HL-60 (cell line): Measurements from ENCODE around the gene DMD.

Source experiments
- POLR2AphosphoS5 ChIP-seq: IDR thresholded peaks from 2 replicates; pipeline ENCODE4 v1.6.1; 2012; ENCODE audit warnings: low read depth
- SPI1 ChIP-seq: IDR thresholded peaks from 2 replicates; pipeline ENCODE4 v1.6.1; 2012; ENCODE audit warnings: low read depth, mild to moderate bottlenecking, borderline replicate concordance
- TF ChIP-seq, protein P1 (sequence below): IDR thresholded peaks from one replicate; pipeline ENCODE4 v1.5.1; 2011; ENCODE audit warnings: low read length, control low read depth, inconsistent platforms; ENCODE audit not compliant: insufficient read depth

DNA sequence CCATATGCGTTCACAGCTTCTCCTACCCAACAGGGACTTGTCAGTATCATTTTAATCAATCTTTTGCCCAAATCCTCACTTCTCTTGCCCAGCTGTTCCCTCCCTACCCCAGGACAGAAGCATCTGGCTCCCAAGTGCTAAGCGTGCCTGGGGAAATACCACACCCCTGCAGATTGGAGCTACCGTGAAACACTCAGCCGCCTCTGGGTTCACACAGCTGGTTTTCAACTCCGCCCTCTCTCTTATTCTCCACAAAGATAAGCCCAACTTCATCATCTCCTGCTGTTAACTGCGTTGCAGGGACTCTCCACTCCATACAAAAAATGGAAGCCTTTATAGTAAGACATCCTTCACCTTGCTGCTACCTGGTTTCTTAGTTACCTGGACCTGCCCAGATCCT, 1992.2 kb downstream of the DMD start:
- TF ChIP-seq, protein P1, sequence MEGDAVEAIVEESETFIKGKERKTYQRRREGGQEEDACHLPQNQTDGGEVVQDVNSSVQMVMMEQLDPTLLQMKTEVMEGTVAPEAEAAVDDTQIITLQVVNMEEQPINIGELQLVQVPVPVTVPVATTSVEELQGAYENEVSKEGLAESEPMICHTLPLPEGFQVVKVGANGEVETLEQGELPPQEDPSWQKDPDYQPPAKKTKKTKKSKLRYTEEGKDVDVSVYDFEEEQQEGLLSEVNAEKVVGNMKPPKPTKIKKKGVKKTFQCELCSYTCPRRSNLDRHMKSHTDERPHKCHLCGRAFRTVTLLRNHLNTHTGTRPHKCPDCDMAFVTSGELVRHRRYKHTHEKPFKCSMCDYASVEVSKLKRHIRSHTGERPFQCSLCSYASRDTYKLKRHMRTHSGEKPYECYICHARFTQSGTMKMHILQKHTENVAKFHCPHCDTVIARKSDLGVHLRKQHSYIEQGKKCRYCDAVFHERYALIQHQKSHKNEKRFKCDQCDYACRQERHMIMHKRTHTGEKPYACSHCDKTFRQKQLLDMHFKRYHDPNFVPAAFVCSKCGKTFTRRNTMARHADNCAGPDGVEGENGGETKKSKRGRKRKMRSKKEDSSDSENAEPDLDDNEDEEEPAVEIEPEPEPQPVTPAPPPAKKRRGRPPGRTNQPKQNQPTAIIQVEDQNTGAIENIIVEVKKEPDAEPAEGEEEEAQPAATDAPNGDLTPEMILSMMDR, result no peak
- TF ChIP-seq POLR2AphosphoS5 (no peak), SPI1 (no peak)
